Left renal pelvis (tissue), 4 donors: ENCODE measurements around the gene UBE3C. TPM values are rescaled to one million over a fixed set of nuclear protein-coding genes. Genes with fewer than 3 reads are reported as not detected.
"Not testable (repeated sequence)": the region's sequence is repeated elsewhere in the genome, so short reads cannot be mapped to it uniquely, and the experiment has no call there.

ENCODE experiments used
- DNase-seq, 4 donors: peaks; one replicate each; pipeline ENCODE4 v3.0.0-alpha.2; 2013; ENCODE audit warnings: low read depth in 4 of 4, low spot score in 3 of 4
- polyA plus RNA-seq, 4 donors: library from polyadenylated mRNA; unstranded; fragments of 120-200 nt; gene quantifications; one replicate each; pipeline ENCODE4 v1.2.1, GENCODE V29; 2013; ENCODE audit not compliant: insufficient read length in 4 of 4

The UBE3C gene
- polyA plus RNA-seq, 4 donors = 39.6 to 45.3 (median 40.6) TPM

DNA sequence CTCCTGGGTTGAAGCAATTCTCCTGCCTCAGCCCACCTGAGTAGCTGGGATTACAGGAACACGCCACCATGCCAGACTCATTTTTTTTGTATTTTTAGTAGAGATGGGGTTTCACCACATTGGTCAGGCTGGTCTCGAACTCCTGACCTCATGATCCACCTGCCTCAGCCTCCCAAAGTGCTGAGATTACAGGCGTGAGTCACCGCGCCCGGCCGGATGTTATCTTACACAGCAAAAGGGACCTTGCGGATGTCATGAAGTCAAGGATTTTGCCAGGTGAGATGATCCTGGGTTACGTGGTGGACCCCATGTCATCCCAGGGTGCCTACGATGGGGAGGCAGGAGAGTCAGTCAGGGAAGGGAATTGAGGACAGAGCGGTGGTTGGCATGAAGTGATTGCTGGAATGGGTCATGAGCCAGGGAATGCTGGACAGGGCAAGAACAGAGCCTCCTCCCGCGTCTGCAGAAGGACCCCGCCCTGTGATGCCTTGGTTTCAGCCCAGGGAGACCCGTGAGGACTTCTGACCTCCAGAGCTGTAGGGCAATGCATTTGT, 8.7 kb upstream of the UBE3C start:
- no peak for DNase-seq

DNA sequence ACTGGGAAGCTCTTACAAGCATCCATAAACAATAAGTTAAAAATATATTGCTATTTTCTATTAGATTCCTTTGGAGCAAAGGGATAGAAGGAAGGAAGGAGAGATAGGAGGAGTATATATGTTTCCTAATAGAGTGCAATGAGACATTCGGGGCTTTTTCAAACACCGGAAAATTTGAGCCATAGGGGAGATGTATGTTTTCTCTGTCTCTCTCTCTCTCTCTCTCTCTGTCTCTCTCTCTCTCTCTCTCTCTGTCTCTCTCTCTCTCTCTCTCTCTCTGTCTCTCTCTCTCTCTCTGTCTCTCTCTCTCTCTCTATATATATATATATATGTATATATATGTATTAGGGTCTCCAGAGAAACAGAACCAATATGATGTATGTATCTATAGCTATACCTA, 7.9 kb upstream of the UBE3C start:
- DNase-seq = not testable (repeated sequence)

DNA sequence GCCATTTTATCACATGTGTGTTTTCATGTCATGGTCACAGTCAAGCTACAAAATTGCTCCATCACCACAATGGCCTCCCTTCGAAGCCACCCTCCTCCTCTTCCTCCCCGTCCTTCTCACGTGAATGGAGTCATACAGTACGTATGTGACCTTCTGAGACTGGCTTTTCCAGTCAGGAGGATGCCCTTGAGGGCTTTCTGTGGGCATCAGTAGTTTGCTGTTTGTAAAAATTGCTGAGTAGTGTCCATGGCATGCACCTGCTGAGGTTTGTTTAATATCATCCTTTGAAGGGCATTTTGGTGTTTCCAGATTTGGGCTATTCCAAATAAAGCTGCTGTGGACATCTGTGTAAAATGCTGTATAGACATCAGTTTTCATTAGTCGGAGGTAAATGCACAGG, 5.9 kb upstream of the UBE3C start:
- no peak for DNase-seq

DNA sequence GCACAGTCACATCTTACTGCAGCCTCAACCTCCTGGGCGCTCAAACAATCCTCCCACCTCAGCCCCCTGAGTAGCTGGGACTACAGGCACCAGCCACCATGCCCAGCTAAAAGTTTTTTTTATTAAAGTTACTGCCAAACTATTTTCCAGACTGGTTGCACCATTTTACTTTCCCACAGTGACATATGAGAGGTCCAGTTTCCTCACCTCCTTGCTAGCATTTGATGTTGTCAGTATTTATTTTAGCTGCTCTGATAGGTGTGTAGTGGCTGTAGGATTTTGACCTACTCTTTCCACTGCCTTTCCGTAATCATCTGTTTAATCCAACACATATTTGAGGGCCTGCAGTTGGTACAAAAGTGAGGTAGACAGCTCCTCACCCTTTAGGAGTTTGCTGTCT, 5.4 kb upstream of the UBE3C start:
- no peak for DNase-seq

DNA sequence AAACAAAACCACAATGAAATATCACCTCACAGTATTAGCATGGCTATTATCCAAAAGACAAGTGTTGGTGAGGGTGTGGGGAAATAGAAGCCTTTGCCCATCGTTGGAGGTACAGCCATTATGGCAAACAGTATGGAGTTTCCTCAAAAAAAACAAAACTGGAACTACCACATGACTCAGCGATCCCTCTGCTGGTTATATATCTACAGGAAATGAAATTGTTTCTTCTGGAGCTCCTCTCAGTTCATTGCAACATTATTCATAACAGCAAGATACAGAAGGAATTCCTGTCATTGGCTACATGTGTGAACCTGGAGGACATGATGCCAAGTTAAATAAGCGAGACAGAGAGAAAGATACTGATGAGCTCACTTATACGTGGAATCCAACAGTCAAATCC, 2.4 kb upstream of the UBE3C start:
- DNase-seq = no peak

DNA sequence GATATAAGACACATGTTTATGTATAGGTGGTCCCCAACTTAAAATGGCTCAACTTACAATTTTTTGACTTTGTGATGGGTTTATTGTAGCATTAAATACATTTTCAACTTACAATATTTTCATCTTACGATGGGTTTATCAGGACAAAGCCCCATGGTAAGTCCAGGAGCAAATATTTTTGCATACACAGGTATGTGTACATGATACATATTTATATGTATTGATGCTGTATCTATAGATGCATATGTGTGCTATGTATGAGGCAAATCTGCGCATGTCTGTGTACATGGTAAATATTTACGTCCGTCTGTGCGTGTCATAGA, 664 bp upstream of the UBE3C start:
- DNase-seq = no peak

DNA sequence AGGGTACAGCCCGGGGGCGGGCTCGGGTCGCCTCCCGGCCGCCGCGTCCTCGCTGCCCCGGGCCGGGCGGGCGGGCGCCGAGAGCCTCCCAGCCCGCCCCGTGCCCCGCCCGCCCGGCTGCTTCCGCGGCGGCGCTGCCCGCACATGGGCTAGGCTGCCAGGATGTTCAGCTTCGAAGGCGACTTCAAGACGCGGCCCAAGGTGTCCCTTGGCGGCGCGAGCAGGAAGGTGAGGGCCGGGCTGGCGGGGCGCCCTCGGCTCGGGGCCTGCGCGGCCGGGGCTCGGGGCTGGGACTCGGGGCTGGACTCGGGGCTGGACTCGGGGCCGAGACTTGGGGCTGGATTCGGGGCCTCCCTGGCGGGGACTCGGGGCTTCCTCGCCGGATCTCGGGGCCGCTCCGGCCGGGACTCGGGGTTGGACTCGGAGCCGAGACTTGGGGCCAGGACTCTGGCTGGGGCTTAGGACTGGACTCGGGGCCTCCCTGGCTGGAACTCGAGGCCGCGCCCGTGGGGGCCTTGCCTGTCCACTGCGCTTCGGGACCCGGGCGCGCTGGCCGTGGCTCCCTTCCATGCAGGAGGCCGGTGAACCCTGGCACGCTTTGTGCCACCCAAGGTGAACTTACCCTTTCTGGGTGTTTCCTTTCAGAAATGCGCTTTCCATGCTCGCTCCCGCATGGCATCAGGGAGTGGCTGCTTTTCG, 534 bp downstream of the UBE3C start:
- DNase-seq = peak in 1 of 4 donors; percentile 18

DNA sequence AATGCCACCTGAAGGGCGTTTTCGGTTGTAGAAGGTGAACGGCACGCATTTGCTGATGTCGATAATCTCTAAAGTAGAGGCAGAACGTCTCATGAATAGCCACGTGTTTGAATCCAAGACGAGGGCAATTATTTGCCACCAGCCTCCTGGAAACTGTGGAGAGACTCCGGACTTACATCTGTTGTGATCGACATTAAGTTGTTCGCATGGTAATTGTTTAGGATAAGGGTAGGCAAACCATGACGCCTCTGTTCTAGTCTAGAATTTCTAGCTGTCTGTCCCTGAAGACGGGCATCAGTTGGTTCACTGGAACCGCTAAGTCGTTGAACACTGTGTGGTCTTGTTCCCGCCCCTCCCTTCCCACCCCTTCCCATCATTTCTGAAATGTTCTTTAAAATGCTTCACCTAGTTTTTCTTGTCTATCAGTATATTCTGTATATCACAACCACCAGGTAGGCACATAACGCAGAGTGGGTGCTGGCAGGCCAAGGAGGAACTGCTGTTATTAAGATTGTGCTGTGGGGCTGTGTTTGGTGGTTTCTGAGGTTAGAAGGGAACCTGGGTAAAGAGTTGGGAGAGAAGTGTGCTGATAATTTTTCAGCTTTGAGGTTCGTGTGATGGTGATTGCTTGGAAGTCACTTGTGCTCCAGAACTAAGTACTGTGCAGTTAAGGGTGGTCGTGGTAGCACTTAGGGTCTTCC, 1.2 kb downstream of the UBE3C start:
- DNase-seq = no peak

DNA sequence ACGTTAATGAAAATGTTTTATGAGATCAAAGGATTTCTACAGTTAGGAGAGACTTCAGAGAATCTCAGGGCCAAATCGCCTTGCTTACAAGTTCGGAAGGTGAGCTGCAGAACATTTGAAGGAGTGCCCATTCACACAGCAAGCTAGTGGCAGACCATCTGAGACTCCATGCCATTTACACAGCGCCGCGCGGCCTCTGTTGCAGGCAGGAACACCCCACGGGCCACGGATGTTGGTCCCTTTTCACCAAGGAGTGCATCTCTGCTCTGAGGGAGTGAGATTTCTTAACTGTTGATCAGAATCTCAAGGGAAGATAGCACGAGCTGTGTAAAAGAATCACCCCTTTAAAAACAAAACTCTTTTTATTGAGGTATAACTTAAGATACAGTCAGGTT, 1.8 kb downstream of the UBE3C start:
- no peak for DNase-seq

DNA sequence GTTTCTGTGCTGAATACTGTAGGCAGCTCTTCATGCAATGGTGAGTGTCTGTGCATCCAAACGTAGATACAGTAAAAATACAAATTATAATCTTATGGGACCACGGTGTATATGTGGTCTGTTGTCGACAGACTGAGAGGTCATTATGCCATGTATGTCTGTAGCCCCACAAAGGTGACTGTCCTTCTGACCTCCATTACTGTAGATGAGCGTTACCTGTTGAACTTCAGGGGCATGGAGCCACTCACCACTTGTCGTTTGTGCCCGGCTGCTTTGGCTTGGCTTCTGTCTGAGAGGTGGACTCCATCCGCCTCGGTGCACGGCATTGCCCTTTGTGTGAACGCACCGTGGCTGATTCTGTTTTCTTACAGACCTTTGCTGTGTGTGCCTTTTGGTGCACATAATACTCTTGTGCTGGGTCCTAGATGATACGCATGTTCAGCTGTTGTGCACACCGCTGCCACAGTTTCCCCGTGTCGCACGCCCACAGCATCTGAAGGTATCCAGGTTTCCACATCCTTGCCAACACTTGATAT, 2.9 kb downstream of the UBE3C start:
- no peak for DNase-seq

DNA sequence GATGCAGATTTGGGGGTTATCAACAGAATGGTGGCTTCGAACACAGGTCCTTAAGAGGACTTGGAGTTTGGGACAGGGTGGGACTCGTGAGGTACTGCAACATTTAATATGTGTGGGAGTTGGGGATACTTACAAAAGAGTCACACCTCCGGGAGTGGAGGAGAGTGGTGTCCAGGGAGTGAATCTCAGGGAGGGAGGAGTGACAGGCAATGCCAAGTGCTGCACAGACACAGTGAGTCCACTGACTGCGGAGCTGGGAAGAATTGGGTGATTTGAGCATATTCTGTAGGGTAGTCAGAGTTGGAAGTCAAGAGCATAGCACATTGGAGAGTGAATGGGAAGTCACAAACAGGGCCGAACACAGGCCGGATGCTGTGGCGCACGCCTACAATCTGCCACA, 5.1 kb downstream of the UBE3C start:
- DNase-seq = no peak

DNA sequence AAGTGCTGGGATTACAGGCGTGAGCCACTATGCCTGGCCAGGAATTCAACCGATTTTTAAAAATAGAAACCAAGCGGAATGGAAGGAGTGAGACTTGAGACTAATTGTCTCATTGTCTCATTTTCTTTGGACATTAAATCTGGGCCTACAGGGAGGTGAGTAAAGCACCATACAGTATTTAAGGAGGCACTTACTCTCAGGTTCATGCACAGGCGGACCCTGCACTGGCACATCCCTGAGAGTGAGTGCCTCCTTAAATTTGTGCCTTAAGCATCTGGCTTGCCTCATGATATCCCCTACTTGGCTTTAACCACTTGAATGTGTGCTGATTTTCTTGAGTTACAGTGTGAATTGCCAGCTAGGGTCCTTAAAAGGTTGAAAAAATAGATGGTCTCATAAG, 10.6 kb downstream of the UBE3C start:
- no peak for DNase-seq

DNA sequence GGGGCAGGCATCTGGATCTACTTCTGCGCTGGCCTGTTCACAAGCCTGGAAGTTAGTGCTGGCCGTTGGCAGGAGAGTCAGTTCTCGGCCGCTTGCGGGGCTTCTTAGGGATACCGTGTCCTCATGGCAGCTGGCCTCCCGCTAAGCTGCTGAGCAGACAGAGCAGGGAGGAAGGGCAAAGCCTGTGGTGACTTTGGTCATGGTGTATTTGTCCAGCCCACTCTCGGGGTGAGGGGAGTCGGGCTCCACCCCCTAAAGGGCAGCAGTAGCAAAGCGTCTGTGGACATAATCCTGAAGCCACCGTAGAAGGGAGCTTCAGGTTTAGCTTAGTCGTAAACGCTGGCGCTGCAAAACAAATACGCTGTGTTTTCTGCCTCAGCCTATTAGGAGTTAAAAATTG, 12.2 kb downstream of the UBE3C start:
- DNase-seq = no peak

DNA sequence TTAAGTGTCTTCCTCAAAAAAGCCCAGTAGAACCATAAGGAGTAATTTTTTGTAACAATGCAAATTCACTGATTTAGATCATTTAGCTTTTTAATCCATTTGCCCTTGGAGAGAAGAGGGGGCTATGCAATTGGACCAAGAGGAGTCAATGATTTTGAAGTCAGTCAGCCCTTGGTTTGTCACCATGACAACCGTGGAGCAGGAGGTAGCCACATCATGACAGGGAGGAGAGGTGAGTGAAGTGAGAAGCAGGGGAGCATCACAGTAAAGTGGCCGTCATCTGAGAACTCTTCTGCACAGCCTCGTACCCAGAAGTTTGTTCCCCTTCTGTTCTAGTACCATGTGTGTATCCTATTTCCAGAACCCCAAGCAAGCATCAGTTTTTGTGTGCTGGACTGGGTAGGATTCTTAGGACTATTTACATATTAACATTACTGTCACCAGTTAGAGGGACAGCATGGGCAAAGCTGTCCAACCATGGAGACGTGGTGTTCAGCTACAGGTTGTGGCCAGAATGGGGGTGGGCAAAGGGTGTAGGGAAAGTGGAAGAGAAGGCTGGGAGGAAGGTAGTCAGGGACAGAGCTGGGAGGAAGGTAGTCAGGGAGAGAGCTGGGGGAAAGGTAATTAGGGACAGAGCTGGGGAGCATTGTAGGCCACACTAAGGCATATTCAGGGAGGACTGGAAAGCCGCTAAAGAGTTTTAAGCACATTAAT, 13.1 kb downstream of the UBE3C start:
- DNase-seq = no peak

DNA sequence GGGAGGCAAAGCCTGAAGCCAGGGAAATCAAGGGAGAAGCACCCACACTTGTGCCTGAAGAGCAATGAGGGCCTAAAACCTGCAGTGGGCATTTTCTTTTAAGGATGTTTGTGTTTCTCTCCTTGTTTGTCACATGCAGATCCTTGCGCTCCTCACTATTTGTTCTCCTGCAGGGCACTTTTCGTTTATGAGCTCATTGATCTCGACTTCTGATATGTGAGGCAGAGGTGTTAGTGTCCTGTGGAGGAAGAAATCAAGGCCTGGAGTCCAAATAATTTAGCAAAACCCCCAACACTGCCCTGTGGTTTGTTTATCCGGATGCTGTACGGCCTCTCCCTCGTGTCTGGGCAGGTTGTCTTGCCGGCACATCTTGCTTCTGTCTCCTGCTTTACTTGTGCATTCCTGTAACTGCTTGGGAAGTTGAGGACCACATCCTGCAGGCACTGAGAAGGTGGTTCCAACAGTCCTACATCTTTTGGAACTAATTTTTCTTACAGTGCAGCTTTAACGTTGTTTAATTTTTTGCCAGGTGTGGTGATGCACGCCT, 13.7 kb downstream of the UBE3C start:
- DNase-seq = no peak

DNA sequence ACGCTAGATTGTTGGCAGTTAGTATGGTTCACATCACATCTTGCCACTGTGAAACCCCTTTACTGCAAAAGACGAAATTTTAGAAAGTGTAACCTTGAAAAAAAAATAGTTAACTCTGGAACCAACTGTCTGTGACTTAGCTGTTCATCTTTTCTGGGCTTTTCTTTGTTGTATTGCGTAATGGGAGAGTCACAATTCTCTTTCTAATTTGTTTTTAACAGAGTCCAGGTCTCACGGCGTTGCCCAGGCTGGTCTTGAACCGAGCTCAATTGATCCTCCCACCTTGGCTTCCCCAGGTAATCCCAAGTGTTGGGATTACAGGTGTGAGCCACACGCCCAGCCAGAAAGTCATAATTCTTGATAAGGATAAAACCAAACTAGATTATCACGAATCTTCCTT, 14.5 kb downstream of the UBE3C start:
- no peak for DNase-seq

DNA sequence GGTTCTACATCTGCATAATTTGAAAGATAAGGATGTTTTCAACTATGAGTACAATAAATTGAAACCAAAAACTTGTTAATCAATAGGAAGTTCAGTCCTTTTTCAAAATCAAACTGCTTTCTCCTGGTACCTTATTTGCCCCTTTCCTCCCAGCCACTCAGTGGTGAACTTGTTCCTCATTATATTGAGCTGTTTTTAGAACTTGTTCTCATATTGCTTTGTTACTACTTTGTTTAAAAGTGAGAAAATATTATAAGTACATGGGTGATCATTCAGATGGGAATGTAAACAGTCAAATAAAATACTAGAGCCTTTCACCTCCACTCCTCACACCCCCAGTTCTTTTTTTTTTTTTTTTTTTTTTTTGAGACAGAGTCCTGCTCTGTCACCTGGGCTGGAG, 17.2 kb downstream of the UBE3C start:
- no peak for DNase-seq

DNA sequence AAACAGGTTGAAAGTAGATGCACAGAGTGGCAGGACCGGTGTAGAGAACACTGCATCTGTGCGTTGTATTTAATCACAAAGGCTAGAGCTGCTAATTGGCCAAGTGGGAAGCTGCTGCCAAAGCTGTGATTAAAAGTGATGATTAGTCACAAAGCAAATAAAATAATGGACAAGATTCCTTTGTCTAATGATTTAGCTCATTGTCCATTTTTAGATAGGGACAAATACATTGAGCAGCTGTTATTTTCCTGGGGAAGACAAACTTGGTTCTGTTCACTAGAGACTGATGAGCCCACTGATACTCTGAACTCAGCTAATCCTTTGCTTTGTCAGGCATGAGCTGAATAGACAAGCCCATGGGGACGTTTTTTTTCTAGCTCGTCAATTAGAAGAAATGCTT, 19.7 kb downstream of the UBE3C start:
- no peak for DNase-seq

DNA sequence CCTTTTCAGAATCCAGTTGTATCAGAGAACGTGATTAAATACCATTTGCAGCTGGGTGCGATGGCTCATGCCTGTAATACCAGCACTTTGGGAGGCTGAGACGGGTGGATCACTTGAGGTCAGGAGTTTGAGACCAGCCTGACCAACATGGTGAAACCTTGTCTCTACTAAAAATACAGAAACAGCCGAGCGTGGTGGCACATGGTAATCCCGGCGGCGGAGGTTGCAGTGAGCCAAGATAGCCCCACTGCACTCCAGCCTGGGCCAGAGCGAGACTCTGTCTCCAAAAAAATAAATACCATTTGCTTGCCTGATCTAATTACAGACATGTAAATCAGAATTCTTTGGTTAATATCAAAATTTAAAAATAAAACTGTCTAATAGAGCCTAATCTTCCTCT, 20.8 kb downstream of the UBE3C start:
- DNase-seq = not testable (repeated sequence)

DNA sequence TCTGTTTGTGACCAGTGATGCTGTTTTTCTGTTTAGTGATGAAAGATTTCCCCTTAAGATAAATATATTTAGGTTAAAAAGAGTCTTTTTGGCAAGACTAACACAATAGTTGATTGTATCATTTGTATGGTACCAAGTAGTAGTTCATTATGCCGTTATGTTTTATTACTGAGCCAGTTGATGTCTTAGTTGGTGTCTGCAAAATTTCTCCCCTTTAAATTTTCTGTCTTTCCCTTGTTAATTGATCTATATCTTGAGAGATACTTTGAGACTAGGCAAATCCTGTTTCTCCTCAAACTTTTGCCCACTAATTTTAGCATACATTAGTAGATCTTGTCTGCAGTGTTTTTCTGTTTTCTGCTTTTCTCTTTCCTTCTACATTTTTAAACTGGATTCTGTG, 21.7 kb downstream of the UBE3C start:
- DNase-seq = no peak

DNA sequence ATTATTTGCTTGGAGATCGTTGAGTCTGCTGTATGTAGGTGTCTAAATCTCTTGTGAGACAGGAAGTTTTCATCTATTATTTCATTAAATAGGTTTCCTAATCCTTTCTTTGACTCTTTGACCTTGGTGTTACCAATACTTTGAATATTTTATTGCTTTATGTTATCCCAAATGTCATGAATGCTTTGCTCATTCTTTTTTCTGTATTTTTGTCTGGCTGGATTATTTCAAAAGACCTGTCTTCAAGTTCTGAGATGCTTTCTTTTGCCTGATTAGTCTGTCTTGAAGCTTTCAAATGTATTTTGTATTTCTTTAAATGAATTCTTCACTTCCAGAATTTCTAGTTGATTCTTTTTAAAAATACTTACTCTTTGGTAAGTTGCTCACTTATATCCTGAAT, 27.3 kb downstream of the UBE3C start:
- no peak for DNase-seq
